H9 (cell line): ENCODE measurements around the gene COG8. TPM values are rescaled to one million over a fixed set of nuclear protein-coding genes. Genes with fewer than 3 reads are reported as not detected.

Source experiments
- DNase-seq: peaks from one replicate; pipeline ENCODE4 v3.0.0-alpha.2; 2017
- H2AFZ ChIP-seq: one replicate; pipeline ENCODE4 v1.6.1; 2013; ENCODE audit warnings: mild to moderate bottlenecking, low read length, control low read depth, moderate library complexity
- H2AK5ac ChIP-seq: 2 replicates; pipeline ENCODE4 v1.6.1; 2013; ENCODE audit warnings: low read length, control low read depth, mixed read lengths; ENCODE audit not compliant: insufficient read length
- H2BK120ac ChIP-seq: one replicate; pipeline ENCODE4 v1.6.1; 2013; ENCODE audit warnings: low read depth, mild to moderate bottlenecking, low read length, control low read depth, inconsistent platforms; ENCODE audit not compliant: poor library complexity, severe bottlenecking
- H2BK12ac ChIP-seq: 2 replicates; pipeline ENCODE4 v1.6.1; 2013; ENCODE audit warnings: low read length, control low read depth, mixed read lengths, low read depth; ENCODE audit not compliant: insufficient read length
- H2BK15ac ChIP-seq: 2 replicates; pipeline ENCODE4 v1.6.1; 2013; ENCODE audit warnings: low read depth, low read length, control low read depth
- H2BK20ac ChIP-seq: one replicate; pipeline ENCODE4 v1.6.1; 2013; ENCODE audit warnings: low read depth, mild to moderate bottlenecking, low read length, control low read depth, inconsistent platforms; ENCODE audit not compliant: poor library complexity, severe bottlenecking
- H2BK5ac ChIP-seq: 2 replicates; pipeline ENCODE4 v1.6.1; 2013; ENCODE audit warnings: low read length, control low read depth, mixed read lengths; ENCODE audit not compliant: insufficient read length
- H3K14ac ChIP-seq: 2 replicates; pipeline ENCODE4 v1.6.1; 2013; ENCODE audit warnings: low read length, control low read depth; ENCODE audit not compliant: insufficient read depth
- H3K18ac ChIP-seq: 2 replicates; pipeline ENCODE4 v1.6.1; 2013; ENCODE audit warnings: low read depth, mild to moderate bottlenecking, mixed read lengths, low read length, control low read depth; ENCODE audit not compliant: insufficient read length
- H3K23ac ChIP-seq: 2 replicates; pipeline ENCODE4 v1.6.1; 2013; ENCODE audit warnings: low read length, control low read depth, mixed read lengths, low read depth; ENCODE audit not compliant: insufficient read length
- H3K23me2 ChIP-seq: 2 replicates; pipeline ENCODE4 v1.6.1; 2013; ENCODE audit warnings: low read depth, mild to moderate bottlenecking, mixed read lengths, low read length, control low read depth; ENCODE audit not compliant: insufficient read length, poor library complexity, severe bottlenecking
- H3K27ac ChIP-seq: 2 replicates; pipeline ENCODE4 v1.5.1; 2013; ENCODE audit warnings: low read length, control low read depth, mixed read lengths, low read depth; ENCODE audit not compliant: insufficient read length
- H3K27me3 ChIP-seq: 2 replicates; pipeline ENCODE4 v1.6.1; 2013; ENCODE audit warnings: low read length, control low read depth, inconsistent platforms; ENCODE audit not compliant: insufficient read depth
- H3K4ac ChIP-seq: 2 replicates; pipeline ENCODE4 v1.6.1; 2013; ENCODE audit warnings: low read depth, mild to moderate bottlenecking, control low read depth, inconsistent platforms, low read length, moderate library complexity
- H3K4me1 ChIP-seq: 2 replicates; pipeline ENCODE4 v1.6.1; 2013; ENCODE audit warnings: low read length, control low read depth, inconsistent platforms; ENCODE audit not compliant: insufficient read depth
- H3K4me2 ChIP-seq: 2 replicates; pipeline ENCODE4 v1.6.1; 2013; ENCODE audit warnings: low read length, control low read depth, mixed read lengths; ENCODE audit not compliant: insufficient read length, insufficient read depth
- H3K56ac ChIP-seq: 2 replicates; pipeline ENCODE4 v1.6.1; 2013; ENCODE audit warnings: low read depth, mild to moderate bottlenecking, mixed read lengths, low read length, control low read depth; ENCODE audit not compliant: insufficient read length
- H3K79me1 ChIP-seq: 2 replicates; pipeline ENCODE4 v1.6.1; 2013; ENCODE audit warnings: low read depth, mild to moderate bottlenecking, moderate library complexity, low read length, control low read depth, inconsistent platforms; ENCODE audit not compliant: insufficient read depth, poor library complexity, severe bottlenecking
- H3K79me2 ChIP-seq: 2 replicates; pipeline ENCODE4 v1.6.1; 2013; ENCODE audit warnings: low read length, control low read depth, inconsistent platforms; ENCODE audit not compliant: insufficient read depth
- H3K9ac ChIP-seq: 2 replicates; pipeline ENCODE4 v1.6.1; 2013; ENCODE audit warnings: low read length, control low read depth, mixed read lengths; ENCODE audit not compliant: insufficient read length; ENCODE audit errors: extremely low read depth
- H3K9me3 ChIP-seq: one replicate; pipeline ENCODE4 v1.6.1; 2013; ENCODE audit warnings: low read depth, low read length, inconsistent platforms; ENCODE audit not compliant: control insufficient read depth
- H3T11ph ChIP-seq: one replicate; pipeline ENCODE4 v1.6.1; 2013; ENCODE audit warnings: mild to moderate bottlenecking, low read length, control low read depth, inconsistent platforms
- H4K20me1 ChIP-seq: one replicate; pipeline ENCODE4 v1.6.1; 2013; ENCODE audit not compliant: control insufficient read depth, insufficient read length, insufficient read depth
- H4K5ac ChIP-seq: 2 replicates; pipeline ENCODE4 v1.6.1; 2013; ENCODE audit warnings: low read depth, mild to moderate bottlenecking, mixed read lengths, low read length, control low read depth; ENCODE audit not compliant: insufficient read length
- H4K8ac ChIP-seq: replicated peaks from 2 replicates; pipeline ENCODE4 v1.6.1; 2013; ENCODE audit warnings: low read length, control low read depth, mixed read lengths, low read depth; ENCODE audit not compliant: insufficient read length
- H4K91ac ChIP-seq: 2 replicates; pipeline ENCODE4 v1.6.1; 2013; ENCODE audit warnings: low read depth, mild to moderate bottlenecking, moderate library complexity, mixed read lengths, low read length, control low read depth; ENCODE audit not compliant: insufficient read length
- H3K27ac Mint-ChIP-seq, 3 experiments: 2 replicates in 2 of 3; 3 replicates in 1 of 3; pipeline ENCODE4 v1.8.0; 2020 to 2021; ENCODE audit warnings: mixed read lengths in 3 of 3, mild to moderate bottlenecking in 1 of 3, moderate library complexity in 1 of 3
- H3K27me3 Mint-ChIP-seq: 2 replicates; pipeline ENCODE4 v1.8.0; 2021; ENCODE audit warnings: low read depth, mild to moderate bottlenecking, moderate library complexity, mixed read lengths
- H3K36me3 Mint-ChIP-seq, 3 experiments: 2 replicates in 2 of 3; 3 replicates in 1 of 3; pipeline ENCODE4 v1.8.0; 2020 to 2021; ENCODE audit warnings: low read depth in 3 of 3, mixed read lengths in 3 of 3; ENCODE audit not compliant: insufficient read depth in 1 of 3
- H3K4me1 Mint-ChIP-seq, 2 experiments: 2 replicates each; pipeline ENCODE4 v1.8.0; 2020; ENCODE audit warnings: mixed read lengths in 2 of 2
- H3K4me3 Mint-ChIP-seq, 2 experiments: 2 replicates in 1 of 2; 3 replicates in 1 of 2; pipeline ENCODE4 v1.8.0; 2020 to 2021; ENCODE audit warnings: mild to moderate bottlenecking in 2 of 2, mixed read lengths in 2 of 2, moderate library complexity in 1 of 2
- H3K9me3 Mint-ChIP-seq, 2 experiments: 2 replicates in 1 of 2; 3 replicates in 1 of 2; pipeline ENCODE4 v1.8.0; 2020; ENCODE audit warnings: mild to moderate bottlenecking in 2 of 2, mixed read lengths in 2 of 2, moderate library complexity in 1 of 2
- CTCF ChIP-seq: fragments of 200-600 bp; sonication (generic); conservative IDR thresholded peaks from 3 replicates; pipeline ENCODE4 v1.8.0; 2021; ENCODE audit warnings: antibody characterized with exemption, mild to moderate bottlenecking
- WGBS: extraction: QIAGEN DNeasy Blood & Tissue Kit; methylation state at CpG from one replicate; pipeline ENCODE4 v1.1.7; 2013; ENCODE audit warnings: missing lambda C conversion rate, low lambda C conversion rate, mixed read lengths; ENCODE audit not compliant: insufficient read length; ENCODE audit errors: extremely low coverage; 5-methylcytosine and 5-hydroxymethylcytosine counted together
- total RNA-seq: library from RNA; stranded (reverse); gene quantifications from 2 replicates; pipeline ENCODE4 v1.2.1, GENCODE V29; 2021

COG8 gene
- total RNA-seq, 1 experiment from 2014 or later, result 52.3 TPM

- Histone ChIP-seq H4K8ac (no peak overlapping the region), H3K14ac (no peak overlapping the region), H2BK12ac (no peak overlapping the region), H3K4ac (no peak overlapping the region), H2BK20ac (no peak overlapping the region), H3K79me1 (peaks cover 5% of the 10 kb centered on the region), H3K18ac (no peak overlapping the region), H3K9ac (no peak overlapping the region), H4K91ac (no peak overlapping the region), H4K20me1 (peaks cover 2% of the 10 kb centered on the region), H3K9me3 (no peaks in the 10 kb centered on the region), H3K56ac (no peak overlapping the region), H3K23ac (no peak overlapping the region), H3K4me1 (no peaks in the 10 kb centered on the region), H3K4me2 (no peak overlapping the region), H2BK120ac (no peak overlapping the region), H3K27me3 (no peaks in the 10 kb centered on the region), H3K23me2 (peaks cover 6% of the 10 kb centered on the region), H3K79me2 (peaks cover 16% of the 10 kb centered on the region; the same call in 1 of the 2 replicates), H2BK5ac (no peak overlapping the region), H2AFZ (no peak overlapping the region), H3T11ph (no peak overlapping the region), H4K5ac (no peak overlapping the region), H2BK15ac (no peak overlapping the region), H3K27ac (no peak overlapping the region), H2AK5ac (no peak overlapping the region)
- WGBS, result no CpG with 5 or more reads among the region's 14 CpGs
- peak overlapping the region; percentile 83 to 88 for H3K4me3 Mint-ChIP-seq
- H3K27me3 Mint-ChIP-seq, result no peaks in the 10 kb centered on the region; the same call in 1 of the 2 replicates
- H3K4me1 Mint-ChIP-seq, result peaks cover 21 to 23% of the 10 kb centered on the region in 2 experiments
- peaks cover 33 to 85% (median 68%) of the 10 kb centered on the region in 3 experiments for H3K36me3 Mint-ChIP-seq
- no peak for TF ChIP-seq CTCF
- H3K9me3 Mint-ChIP-seq, result no peaks in the 10 kb centered on the region
- no peak for DNase-seq
- no peak overlapping the region for H3K27ac Mint-ChIP-seq
These were observed 11.6 kb downstream of the COG8 start for GRCh38 chr16:69327585-69328310.
